ENCODE data around the gene SLC22A7.

Gene SLC22A7

DNA sequence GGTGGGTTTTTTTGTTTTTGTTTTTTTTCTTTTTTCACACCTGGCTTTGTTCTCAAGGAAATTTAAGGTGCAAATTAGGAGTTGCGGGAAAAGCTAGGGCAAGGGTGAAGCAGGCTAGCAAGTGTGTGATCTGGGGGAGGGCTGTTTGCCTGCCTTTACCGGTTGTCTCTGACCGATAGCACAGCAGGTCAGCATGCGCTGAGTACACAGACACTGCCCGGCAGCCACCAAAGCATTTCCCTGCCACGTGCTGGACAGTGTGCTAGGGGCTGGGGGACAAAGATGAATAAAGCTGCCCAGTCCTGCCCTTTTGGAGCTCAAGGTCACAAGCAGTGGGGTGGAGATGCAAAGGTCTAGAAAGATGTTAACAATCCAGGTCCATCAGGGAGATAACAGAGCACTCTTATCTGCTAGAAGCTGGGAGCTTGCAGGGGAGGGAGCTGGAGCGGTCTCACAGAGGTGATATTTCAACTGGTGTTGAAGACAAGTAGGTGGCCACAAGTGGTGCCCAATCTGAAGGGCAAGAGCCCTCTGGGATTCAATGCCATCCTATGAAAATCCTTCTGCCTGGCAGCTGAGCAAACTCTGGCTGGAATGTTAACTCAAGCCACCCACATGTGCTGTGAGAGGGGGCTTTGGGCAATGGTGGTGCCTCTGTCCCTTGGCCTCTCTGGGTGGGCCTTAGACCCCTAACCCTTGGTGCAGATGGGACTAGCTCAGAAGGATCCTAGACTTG is 30.3 kb upstream of the SLC22A7 start:
- DNase-seq: no peak

DNA sequence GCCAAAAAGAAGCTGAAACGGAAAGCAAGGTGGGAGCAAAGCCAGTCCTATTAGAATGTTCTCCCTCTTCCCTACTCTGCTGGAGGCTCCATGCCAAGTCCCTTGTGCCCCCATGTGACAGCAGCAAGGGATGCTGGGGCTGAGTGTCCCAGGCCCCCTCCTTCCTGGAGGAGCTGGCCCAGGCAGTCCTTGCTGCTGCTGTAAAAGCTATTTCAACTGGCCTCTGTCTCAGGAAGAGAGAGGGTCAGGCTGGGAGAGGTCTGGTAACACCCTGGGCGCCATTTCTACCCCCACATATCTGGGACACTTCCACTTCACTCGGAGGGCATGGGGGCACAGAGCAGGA is 29.7 kb upstream of the SLC22A7 start:
- DNase-seq: no peak

GRCh38 chr6:43268782-43269272 is 29.2 kb upstream of the SLC22A7 start:
- no peak for DNase-seq

- DNase-seq: no peak
Observed at GRCh38 chr6:43269273-43270007, 28.6 kb upstream of the SLC22A7 start.

DNA sequence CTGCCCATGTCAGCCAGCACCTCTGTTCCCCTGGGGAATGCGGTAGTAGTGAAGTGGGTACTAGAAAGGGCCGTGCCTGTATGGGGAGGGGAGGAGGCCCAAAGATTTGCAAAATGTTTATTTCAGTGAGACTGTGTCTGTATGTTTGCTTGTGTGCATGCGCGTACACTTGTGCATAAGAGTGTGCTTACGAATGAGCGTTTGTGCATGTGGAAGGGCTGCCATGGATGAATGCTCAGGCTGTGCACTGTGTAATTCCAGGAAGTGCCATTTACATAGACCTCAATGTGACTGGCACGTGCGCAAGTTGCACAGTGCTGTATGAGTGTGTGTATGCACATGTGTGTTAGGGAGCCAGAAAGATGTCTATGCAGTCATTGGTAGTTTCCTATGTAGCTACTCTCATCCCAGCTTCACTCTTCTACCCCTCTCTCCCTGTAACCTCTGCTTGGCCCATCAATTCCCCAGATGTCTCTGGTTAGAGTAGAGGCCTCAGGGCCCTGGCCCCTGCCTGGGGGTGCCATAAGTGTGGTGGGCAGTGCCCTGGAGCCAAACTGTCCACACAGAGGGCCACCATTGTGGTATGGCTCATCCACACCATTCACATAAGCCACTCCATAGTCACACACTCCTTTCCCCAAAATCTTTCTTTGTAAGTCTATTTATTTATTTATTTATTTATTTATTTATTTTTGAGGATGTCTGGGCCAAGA is 26.8 kb upstream of the SLC22A7 start:
- DNase-seq: no peak

DNA sequence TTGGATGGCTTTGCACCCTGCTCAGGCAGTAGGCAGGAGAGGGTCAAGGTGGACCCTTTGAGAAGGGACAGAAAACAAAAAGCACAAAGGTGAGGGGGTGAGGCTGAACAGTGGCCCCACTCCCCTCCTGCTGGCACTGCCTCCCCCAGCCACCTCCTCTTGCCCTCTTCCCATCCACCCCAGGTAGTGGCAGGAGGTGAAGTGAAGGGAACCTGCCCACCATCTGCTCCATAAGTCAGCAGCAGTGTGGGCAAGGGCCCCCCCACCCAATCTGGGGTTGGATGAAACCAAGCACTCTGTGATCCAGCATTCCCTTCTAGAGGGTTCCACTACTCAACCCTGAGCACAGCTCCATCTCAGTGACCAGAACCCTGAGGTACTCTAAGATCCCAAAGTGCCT is 26.1 kb upstream of the SLC22A7 start:
- DNase-seq: no peak

DNA sequence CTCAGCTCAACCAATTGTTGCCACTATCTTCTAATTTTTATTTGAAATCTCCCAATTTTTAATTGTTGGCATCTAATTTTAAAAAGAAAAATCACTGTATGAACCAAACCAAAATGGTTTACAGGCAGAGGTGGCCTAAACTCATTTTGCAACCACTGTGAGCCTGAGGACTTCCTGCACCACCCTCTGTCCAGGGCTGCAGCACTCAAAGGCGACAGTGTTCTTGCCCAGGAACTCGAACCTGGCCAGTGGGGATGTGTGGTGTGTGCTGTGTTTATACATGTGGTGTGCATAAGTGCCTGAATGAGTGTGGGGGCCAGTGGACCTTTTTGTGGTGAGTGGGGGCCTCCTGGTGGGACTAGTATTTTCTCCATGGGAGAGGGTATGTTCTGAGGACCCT is 24.4 kb upstream of the SLC22A7 start:
- no peak for DNase-seq

DNA sequence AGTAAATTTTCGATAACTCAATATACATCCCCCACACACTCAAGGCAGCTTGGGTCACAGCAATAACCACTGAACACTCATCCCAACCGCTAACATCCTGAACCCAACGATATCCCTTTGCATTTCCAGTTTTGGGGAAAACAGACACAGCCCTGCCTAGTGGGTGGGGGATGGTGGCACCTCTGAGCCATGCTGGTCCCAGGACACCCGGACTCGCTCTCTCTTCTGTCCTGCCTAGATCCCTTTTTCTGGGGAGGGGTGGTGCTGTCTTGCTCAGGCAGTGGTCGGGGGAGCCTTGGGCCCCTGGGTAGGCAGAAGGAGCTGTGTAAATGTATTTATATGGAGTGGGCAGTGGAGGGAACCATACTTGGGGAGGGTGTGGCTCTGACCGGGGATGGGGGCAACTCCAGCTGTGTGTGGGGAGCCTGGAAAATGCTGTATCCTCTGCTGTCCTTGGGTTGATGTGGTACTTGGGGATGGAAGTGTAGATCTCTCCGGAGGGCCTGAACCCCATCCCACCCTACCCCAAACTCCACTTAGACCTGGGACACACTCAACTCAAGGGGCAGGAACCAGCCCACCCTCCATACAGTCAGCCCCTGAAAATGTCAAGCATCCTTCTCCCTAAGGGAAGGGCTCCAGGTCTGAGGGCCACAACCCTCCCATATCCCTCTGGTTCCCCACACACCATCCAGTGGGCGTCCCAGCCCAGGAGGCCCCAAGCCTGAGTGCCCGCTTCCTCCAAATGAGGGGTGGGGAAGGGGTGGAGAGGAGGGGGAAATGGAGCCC is 23.7 kb upstream of the SLC22A7 start:
- no peak for DNase-seq

DNA sequence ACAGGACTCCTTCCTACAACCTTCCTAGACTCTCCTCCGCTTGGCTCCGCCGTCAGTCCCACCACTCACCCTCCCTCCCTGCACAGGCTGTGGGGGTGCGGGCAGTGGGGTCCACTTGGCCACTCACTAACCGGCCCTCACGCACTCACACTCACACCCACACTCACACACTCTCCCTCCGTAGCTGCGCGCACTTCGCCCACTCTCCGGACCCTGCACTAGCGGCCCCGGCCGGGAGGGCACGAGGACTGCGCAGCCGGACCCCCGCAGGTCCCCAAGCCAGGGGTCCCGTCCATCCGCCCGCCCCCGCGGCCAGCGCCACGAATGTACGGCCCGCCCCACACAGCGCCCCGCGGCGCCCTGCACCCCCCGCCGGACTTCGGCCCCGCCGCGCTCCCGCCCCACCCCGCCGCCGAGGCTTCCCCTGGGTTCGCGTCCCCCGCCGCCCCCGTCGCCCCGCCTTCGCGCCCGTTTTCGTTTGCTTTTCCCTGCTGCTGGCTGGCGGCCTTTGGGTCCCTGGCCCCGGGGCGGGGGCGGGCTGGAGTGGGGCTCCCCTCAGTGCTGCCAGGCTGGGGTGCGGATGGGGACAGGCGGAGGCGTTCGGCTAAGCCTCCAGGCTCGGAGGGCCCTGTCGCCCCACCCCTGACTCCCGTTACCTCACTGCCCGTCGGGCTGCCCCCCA is 23.0 kb upstream of the SLC22A7 start:
- DNase-seq: no peak

GRCh38 chr6:43275801-43276576 is 22.1 kb upstream of the SLC22A7 start:
- no peak for DNase-seq

DNA sequence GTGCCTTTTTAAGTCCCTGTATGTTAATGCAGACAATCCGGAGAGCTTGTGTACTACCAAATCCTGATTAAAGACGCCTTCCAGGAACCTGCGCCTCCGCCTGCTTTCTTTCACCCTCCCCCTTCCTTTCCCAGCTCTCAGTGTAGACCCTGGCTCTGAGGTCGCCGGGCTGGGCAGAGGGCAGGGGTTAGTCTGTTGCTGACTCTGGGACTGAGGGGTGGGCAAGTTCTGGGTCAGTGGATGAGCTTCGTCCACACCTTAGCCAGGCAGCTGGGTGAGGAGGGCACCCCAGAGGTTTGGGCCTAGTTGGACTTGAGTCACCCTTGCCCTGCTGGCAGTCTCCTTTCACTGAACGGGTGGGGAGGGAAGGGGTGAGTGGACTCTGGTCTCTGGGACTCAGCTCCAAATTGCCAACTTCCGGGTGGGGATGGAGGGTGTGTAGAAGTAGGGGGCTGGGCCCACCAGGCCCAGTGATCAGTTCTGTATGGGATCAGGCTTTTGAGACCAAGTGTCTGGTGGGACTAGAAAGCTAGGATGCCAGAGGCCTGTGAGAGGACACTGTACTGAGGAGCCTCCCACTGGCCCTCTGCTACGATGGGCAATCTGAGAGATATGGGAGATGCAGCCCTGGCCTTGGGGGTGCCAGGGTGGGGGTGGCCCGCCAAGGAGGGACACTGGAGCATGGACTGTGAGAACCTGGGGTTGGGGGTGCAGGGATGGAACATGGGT is 21.3 kb upstream of the SLC22A7 start:
- no peak for DNase-seq

DNA sequence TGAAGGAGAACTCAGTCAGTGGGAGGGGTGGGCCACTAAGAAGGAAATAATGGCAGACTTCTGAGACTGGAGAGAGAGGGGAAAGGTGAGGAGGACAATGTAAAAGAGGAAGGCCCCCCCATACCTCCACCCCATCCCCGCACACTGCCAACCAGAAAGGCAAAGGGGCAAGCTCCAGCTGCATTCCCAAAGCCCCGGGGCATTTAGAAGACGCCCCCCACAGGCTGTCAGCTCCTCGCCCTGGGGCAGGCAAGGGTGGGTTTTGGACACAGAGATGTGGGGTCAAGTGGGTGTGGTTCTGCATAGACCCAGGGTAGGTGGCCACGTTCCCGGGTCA is 20.8 kb upstream of the SLC22A7 start:
- no peak for DNase-seq

GRCh38 chr6:43277643-43278523 is 20.2 kb upstream of the SLC22A7 start:
- DNase-seq: no peak

DNA sequence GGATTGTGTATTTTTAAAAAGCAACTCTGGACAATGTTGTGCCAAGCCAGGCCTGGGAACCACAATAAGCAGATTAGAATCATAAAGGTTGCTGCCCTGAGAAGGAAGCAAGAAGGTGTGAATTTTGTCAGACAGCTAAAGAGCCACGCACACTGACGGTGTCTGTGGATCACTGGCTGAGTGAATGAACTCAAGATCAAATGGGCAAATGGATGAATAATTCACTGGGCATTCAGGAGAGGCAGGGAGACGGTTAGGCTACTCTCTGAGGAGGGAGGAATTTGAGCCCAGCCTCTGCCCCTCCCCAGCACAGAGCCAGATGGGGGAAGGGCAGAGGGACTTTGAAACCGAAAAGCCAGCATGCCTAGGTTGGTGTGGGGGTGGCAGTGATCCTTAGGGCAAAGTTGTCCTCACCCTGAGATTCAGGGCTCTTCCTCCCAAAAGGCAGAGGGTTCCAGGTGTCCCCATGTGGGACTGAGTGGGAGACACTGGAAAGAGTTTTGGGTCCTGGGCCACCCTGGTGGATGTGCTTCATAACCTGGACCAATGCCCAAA is 19.5 kb upstream of the SLC22A7 start:
- DNase-seq: no peak

- DNase-seq: no peak
Observed at GRCh38 chr6:43280234-43280633, 17.8 kb upstream of the SLC22A7 start.

DNA sequence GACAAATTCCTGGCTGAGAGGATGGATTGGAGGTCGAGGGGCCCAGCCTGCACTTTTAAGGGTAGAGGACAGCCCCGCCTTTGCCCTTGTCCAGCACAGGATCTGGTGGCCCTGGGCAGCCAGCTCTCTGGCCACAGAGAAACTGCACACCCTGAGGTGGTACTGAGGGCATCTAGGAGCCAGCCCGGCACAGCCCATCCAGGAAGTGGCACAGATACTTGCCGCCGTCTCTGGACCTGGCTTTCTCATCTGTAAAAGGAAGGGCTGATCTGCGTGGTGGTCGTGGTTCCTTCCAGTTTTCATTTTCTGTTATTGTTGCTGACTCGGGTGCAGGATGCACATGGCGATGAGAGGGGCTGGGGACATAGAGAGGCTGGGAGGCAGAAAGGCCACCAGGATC is 16.0 kb upstream of the SLC22A7 start:
- no peak for DNase-seq

DNA sequence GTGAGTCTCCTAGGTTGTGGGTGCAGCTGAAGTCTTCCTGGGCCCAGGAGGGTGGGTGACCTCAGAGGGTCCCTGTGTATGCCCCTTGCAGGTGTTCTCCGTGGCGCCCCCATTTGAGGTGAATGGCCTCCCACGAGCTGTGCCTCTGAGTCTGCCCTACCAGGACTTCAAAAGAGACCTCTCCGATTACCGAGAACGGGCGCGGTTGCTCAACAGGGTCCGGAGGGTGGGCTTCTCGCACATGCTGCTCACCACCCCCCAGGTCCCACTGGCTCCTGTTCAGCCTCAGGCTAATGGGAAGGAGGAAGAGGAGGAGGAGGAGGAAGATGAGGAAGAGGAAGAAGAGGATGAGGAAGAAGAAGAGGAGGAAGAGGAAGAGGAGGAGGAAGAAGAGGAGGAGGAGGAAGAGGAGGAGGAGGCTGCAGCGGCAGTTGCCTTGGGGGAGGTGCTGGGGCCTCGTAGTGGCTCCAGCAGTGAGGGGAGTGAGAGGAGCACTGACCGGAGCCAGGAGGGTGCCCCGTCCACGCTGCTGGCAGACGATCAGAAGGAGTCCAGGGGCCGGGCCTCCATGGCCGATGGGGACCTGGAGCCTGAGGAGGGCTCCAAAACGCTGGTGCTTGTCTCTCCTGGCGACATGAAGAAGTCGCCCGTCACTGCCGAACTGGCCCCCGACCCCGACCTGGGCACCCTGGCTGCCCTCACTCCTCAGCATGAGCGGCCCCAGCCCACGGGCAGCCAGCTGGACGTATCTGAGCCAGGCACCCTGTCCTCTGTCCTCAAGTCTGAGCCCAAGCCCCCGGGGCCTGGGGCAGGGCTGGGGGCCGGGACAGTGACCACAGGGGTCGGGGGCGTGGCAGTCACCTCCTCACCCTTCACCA is 15.2 kb upstream of the SLC22A7 start:
- no peak for DNase-seq

DNA sequence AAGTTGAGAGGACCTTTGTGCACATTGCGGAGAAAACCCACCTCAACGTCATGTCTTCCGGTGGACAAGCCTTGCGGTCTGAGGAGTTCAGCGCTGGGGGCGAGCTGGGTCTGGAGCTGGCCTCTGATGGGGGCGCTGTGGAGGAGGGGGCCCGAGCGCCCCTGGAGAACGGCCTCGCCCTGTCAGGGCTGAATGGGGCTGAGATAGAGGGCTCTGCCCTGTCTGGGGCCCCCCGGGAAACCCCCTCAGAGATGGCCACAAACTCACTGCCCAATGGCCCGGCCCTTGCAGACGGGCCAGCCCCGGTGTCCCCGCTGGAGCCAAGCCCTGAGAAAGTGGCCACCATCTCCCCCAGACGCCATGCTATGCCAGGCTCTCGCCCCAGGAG is 14.6 kb upstream of the SLC22A7 start:
- no peak for DNase-seq

GRCh38 chr6:43283905-43284304 is 14.2 kb upstream of the SLC22A7 start:
- DNase-seq: no peak
